LoVo (cell line): ENCODE data around the gene SLC38A1.
A peak's percentile ranks its signal among the peaks of the same experiment; 100 is the strongest.
"Not testable (repeated sequence)": the region's sequence is repeated elsewhere in the genome, so short reads cannot be mapped to it uniquely, and the experiment has no call there.

ENCODE experiments used
- DNase-seq: peaks from one replicate; pipeline ENCODE4 v3.0.0-alpha.2; 2016; ENCODE audit warnings: low spot score

The SLC38A1 gene

GRCh38 chr12:46268583-46269428 lies at the start of gene SLC38A1:
SLC38A1 (minus strand) TSS chr12:46269043; CDS start chr12:46239800, 29,243 bp downstream.
- DNase-seq, result peak; percentile 94

- DNase-seq, result no peak
Measured at GRCh38 chr12:46318037-46318436, 49.2 kb upstream of the SLC38A1 start.

- no peak for DNase-seq
Measured at GRCh38 chr12:46304070-46304469, 35.2 kb upstream of the SLC38A1 start.

- DNase-seq, result peak; percentile 50
Measured at GRCh38 chr12:46303039-46303666, 34.3 kb upstream of the SLC38A1 start.

GRCh38 chr12:46300910-46301309 lies 32.1 kb upstream of the SLC38A1 start:
- no peak for DNase-seq

- DNase-seq, result no peak
Measured at GRCh38 chr12:46299851-46300250, 31.0 kb upstream of the SLC38A1 start.

- DNase-seq, result no peak
Measured at GRCh38 chr12:46298261-46298660, 29.4 kb upstream of the SLC38A1 start.

- no peak for DNase-seq
Measured at GRCh38 chr12:46296822-46297221, 28.0 kb upstream of the SLC38A1 start.

GRCh38 chr12:46292754-46293402 lies 24.0 kb upstream of the SLC38A1 start:
- no peak for DNase-seq

- DNase-seq, result not testable (repeated sequence)
Measured at GRCh38 chr12:46291953-46292352, 23.1 kb upstream of the SLC38A1 start.

- DNase-seq, result not testable (repeated sequence)
Measured at GRCh38 chr12:46285177-46285576, 16.3 kb upstream of the SLC38A1 start.

- DNase-seq, result no peak
Measured at GRCh38 chr12:46282829-46283228, 14.0 kb upstream of the SLC38A1 start.

- no peak for DNase-seq
Measured at GRCh38 chr12:46276756-46277155, 7.9 kb upstream of the SLC38A1 start.

- no peak for DNase-seq
Measured at GRCh38 chr12:46271863-46272262, 3.0 kb upstream of the SLC38A1 start.

GRCh38 chr12:46269429-46270241 lies 792 bp upstream of the SLC38A1 start:
- peak; percentile 77 for DNase-seq

- peak; percentile 30 for DNase-seq
Measured at GRCh38 chr12:46267825-46268582, 839 bp downstream of the SLC38A1 start.

GRCh38 chr12:46267575-46267824 lies 1.3 kb downstream of the SLC38A1 start:
- no peak for DNase-seq

- DNase-seq, result peak; percentile 59
Measured at GRCh38 chr12:46266869-46267574, 1.8 kb downstream of the SLC38A1 start.

GRCh38 chr12:46266382-46266791 lies 2.5 kb downstream of the SLC38A1 start:
- peak; percentile 83 for DNase-seq

GRCh38 chr12:46265734-46266133 lies 3.1 kb downstream of the SLC38A1 start:
- no peak for DNase-seq

GRCh38 chr12:46265102-46265501 lies 3.7 kb downstream of the SLC38A1 start:
- DNase-seq, result no peak
